K562 (cell line): ENCODE results near the gene ERCC6L. TPM values are rescaled to one million over a fixed set of nuclear protein-coding genes. Genes with fewer than 3 reads are reported as not detected.

Source experiments
- ATAC-seq: fragments of 200-7000 bp; cut with Tn5 transposase; 3 replicates; pipeline ENCODE4 v1.9.1; 2020; ENCODE audit warnings: moderate library complexity
- BruUV-seq: library from RNA; stranded (reverse); fragments of 400-500 nt; replicated peaks from 2 replicates; lab custom pipeline; 2021; lab: Mats Ljungman, UMichigan
- CTCF ChIA-PET: fragments of 300-600 bp; formaldehyde crosslinking; extraction: SDS; loops from one replicate; lab custom pipeline; 2021; ENCODE audit warnings: low intra/inter-chr PET ratio; lab: Yijun Ruan, JAX
- POLR2A ChIA-PET: fragments of 300-600, 350-650 bp; sonication (Branson Sonifier 250); formaldehyde crosslinking; extraction: SDS; loops from one replicate; lab custom pipeline; 2021; ENCODE audit warnings: antibody characterized with exemption, inconsistent platforms; lab: Yijun Ruan, JAX
- DNase-seq, 4 experiments: peaks; one replicate each; pipeline versions ENCODE4 v3.0.0 to v3.0.0-alpha.2; 2011 to 2018; ENCODE audit warnings: low spot score in 3 of 4, mixed read lengths in 3 of 4; ENCODE audit errors: extremely low read depth in 1 of 4
- FAIRE-seq: peaks from 2 replicates; lab custom pipeline; 2011; peaks lifted over from hg19 to GRCh38; lab: Jason Lieb, UNC
- H2AFZ ChIP-seq: 2 replicates; pipeline ENCODE4 v1.6.0; 2011; ENCODE audit warnings: low read depth, low read length, control low read depth, inconsistent platforms
- H3K27ac ChIP-seq: fragments of 200-600 bp; 3 replicates; pipeline ENCODE4 v1.8.0; 2011; ENCODE audit warnings: low read depth, mild to moderate bottlenecking, control low read depth, inconsistent platforms, low read length, moderate library complexity, mixed read lengths; ENCODE audit errors: extremely low read depth
- H3K27me3 ChIP-seq, 2 experiments: fragments of 300-600 bp in 1 of 2; 2 replicates in 1 of 2; 3 replicates in 1 of 2; pipeline versions ENCODE4 v1.6.0 to v1.8.0; 2011; ENCODE audit warnings: inconsistent platforms in 2 of 2, low read length in 2 of 2, mild to moderate bottlenecking in 1 of 2, mixed read lengths in 1 of 2, moderate library complexity in 1 of 2; ENCODE audit not compliant: control insufficient read depth in 2 of 2, insufficient read depth in 2 of 2
- H3K36me3 ChIP-seq: fragments of 300-600 bp; 3 replicates; pipeline ENCODE4 v1.8.0; 2011; ENCODE audit warnings: mild to moderate bottlenecking, low read length, inconsistent platforms; ENCODE audit not compliant: control insufficient read depth, insufficient read depth
- H3K4me1 ChIP-seq, 2 experiments: fragments of 200-600 bp in 1 of 2; replicated peaks in 1 of 2; 2 replicates in 1 of 2; 3 replicates in 1 of 2; pipeline versions ENCODE4 v1.5.1 to v1.8.0; 2011; ENCODE audit warnings: inconsistent platforms in 2 of 2, low read length in 2 of 2, mild to moderate bottlenecking in 1 of 2, mixed read lengths in 1 of 2, moderate library complexity in 1 of 2; ENCODE audit not compliant: control insufficient read depth in 2 of 2, insufficient read depth in 2 of 2
- H3K4me2 ChIP-seq: 2 replicates; pipeline ENCODE4 v1.6.1; 2011; ENCODE audit warnings: low read length, control low read depth, inconsistent platforms, mixed read lengths; ENCODE audit not compliant: insufficient read depth
- H3K4me3 ChIP-seq: fragments of 200-600 bp; sonication (generic), shearing (Covaris generic); 2 replicates; pipeline ENCODE4 v1.5.1; 2016; ENCODE audit warnings: control low read depth, inconsistent platforms
- H3K79me2 ChIP-seq: fragments of 200-600 bp; 3 replicates; pipeline ENCODE4 v1.8.0; 2011; ENCODE audit warnings: low read length, inconsistent platforms; ENCODE audit not compliant: control insufficient read depth, insufficient read depth
- H3K9ac ChIP-seq, 2 experiments: 2 replicates each; pipeline versions ENCODE4 v1.6.0 to v1.6.1; 2011; ENCODE audit warnings: low read depth in 2 of 2, low read length in 2 of 2, control low read depth in 1 of 2, inconsistent platforms in 1 of 2, mild to moderate bottlenecking in 1 of 2, mixed read lengths in 1 of 2; ENCODE audit not compliant: insufficient read depth in 1 of 2
- H3K9me1 ChIP-seq: one replicate; pipeline ENCODE4 v1.6.0; 2011; ENCODE audit warnings: inconsistent platforms, mild to moderate bottlenecking, low read length, moderate library complexity; ENCODE audit not compliant: control insufficient read depth, insufficient read depth
- H3K9me3 ChIP-seq: replicated peaks from 2 replicates; pipeline ENCODE4 v1.5.1; 2011; ENCODE audit warnings: low read depth, low read length, inconsistent platforms; ENCODE audit not compliant: control insufficient read depth, insufficient read depth
- H4K20me1 ChIP-seq: replicated peaks from 2 replicates; pipeline ENCODE4 v1.6.1; 2011; ENCODE audit warnings: low read length, inconsistent platforms, mixed read lengths; ENCODE audit not compliant: control insufficient read depth, insufficient read depth
- DACH1 ChIP-seq: fragments of 450-650 bp; IDR thresholded peaks from 2 replicates; pipeline ENCODE4 v1.6.1; 2018; ENCODE audit not compliant: partially characterized antibody
- DMBX1 ChIP-seq: fragments of 250-450 bp; sonication (Bioruptor Pico); IDR thresholded peaks from 2 replicates; pipeline ENCODE4 v1.8.0; 2022; ENCODE audit warnings: inconsistent platforms, mild to moderate bottlenecking, moderate library complexity, borderline replicate concordance
- GATA2 ChIP-seq: sonication (generic); formaldehyde crosslinking; IDR thresholded peaks from 2 replicates; pipeline ENCODE4 v1.4.0; 2020; ENCODE audit warnings: mild to moderate bottlenecking, missing genetic modification reagents
- HCFC1 ChIP-seq: IDR thresholded peaks from 2 replicates; pipeline ENCODE4 v1.6.1; 2012; ENCODE audit warnings: low read depth, low read length, improper control_type of control experiment
- HNRNPLL ChIP-seq: fragments of 200-400 bp; formaldehyde crosslinking; IDR thresholded peaks from 2 replicates; pipeline ENCODE4 v1.6.1; 2017; ENCODE audit warnings: low read length, low read depth, mild to moderate bottlenecking; ENCODE audit not compliant: poor library complexity, severe bottlenecking
- IFI16 ChIP-seq: fragments of 250-450 bp; sonication (Bioruptor Pico); IDR thresholded peaks from 2 replicates; pipeline ENCODE4 v2.1.2; 2022; ENCODE audit warnings: mild to moderate bottlenecking, inconsistent platforms
- KDM2B ChIP-seq: fragments of 250-450 bp; sonication (Bioruptor Pico); IDR thresholded peaks from 2 replicates; pipeline ENCODE4 v1.8.0; 2021; ENCODE audit warnings: mild to moderate bottlenecking, moderate library complexity
- PYGO2 ChIP-seq: fragments of 450-650 bp; IDR thresholded peaks from 2 replicates; pipeline ENCODE4 v1.6.1; 2016; ENCODE audit warnings: mild to moderate bottlenecking, missing genetic modification characterization, moderate library complexity, missing compliant biosample characterization
- VEZF1 ChIP-seq: fragments of 200-800 bp; sonication (Bioruptor generic); IDR thresholded peaks from 2 replicates; pipeline ENCODE4 v1.6.1; 2017; ENCODE audit warnings: missing genetic modification characterization, missing compliant biosample characterization
- ZFX ChIP-seq: sonication (generic); formaldehyde crosslinking; IDR thresholded peaks from 2 replicates; pipeline ENCODE4 v1.8.0; 2022; ENCODE audit warnings: mild to moderate bottlenecking, missing genetic modification reagents, moderate library complexity
- ZNF551 ChIP-seq: fragments of 250-450 bp; sonication (Bioruptor Pico); IDR thresholded peaks from 2 replicates; pipeline ENCODE4 v1.5.0; 2021; ENCODE audit warnings: mild to moderate bottlenecking, moderate library complexity
- ZNF668 ChIP-seq: fragments of 250-450 bp; sonication (Bioruptor Pico); IDR thresholded peaks from 2 replicates; pipeline ENCODE4 v1.8.0; 2022; ENCODE audit warnings: mild to moderate bottlenecking, inconsistent platforms
- ZNF717 ChIP-seq: fragments of 250-450 bp; sonication (Bioruptor Pico); IDR thresholded peaks from 2 replicates; pipeline ENCODE4 v1.5.0; 2021
- WGBS: fragments of 100-300 bp; shearing (Covaris generic); methylation state at CpG from one replicate; pipeline ENCODE4 v1.1.6; 2016; ENCODE audit warnings: low coverage, mixed read lengths; ENCODE audit not compliant: insufficient coverage; ENCODE audit errors: missing lambda C conversion rate; 5-methylcytosine and 5-hydroxymethylcytosine counted together
- in situ Hi-C: fragments of 300-500 bp; cut with MboI; formaldehyde crosslinking; loops from 4 replicates; pipeline ENCODE4 v1.15.0; 2018; ENCODE audit warnings: inconsistent platforms, mixed read lengths
- intact Hi-C: fragments of 100-400 bp; cut with micrococcal nuclease; formaldehyde crosslinking; loops from 2 replicates; pipeline ENCODE4 v1.14.2; 2022
- polyA plus RNA-seq, 8 experiments: library from polyadenylated mRNA; depleted of rRNA in 4 of 8; stranded (reverse) in 5 of 8; unstranded in 3 of 8; fragments of >200 nt; fragmentation: Nextera tagmentation in 2 of 8; fragmentation: Illumina TruSeq in 1 of 8; extraction: Ambion mirVana in 2 of 8; extraction: Trizol in 1 of 8; gene quantifications; 2 replicates each; pipeline versions ENCODE4 v1.2.1 to v1.2.3, GENCODE V29; 2011 to 2014; ENCODE audit warnings: inconsistent platforms in 1 of 8, missing spikeins in 1 of 8
- total RNA-seq, 7 experiments: library from RNA; depleted of rRNA in 6 of 7; stranded (reverse); fragments of >200 nt in 6 of 7; fragmentation: Illumina TruSeq in 2 of 7; extraction: Trizol in 2 of 7; gene quantifications; 2 replicates each; pipeline versions ENCODE4 v1.2.1 to v1.2.3, GENCODE V29; 2011 to 2021; ENCODE audit warnings: low replicate concordance in 1 of 7

The ERCC6L gene
- total and polyA plus RNA-seq, 9 of the 15 experiments (the other 6 are each of a cell fraction or from before 2014, with no cell fraction given) = 6.4 to 17.4 (median 11.9) TPM

GRCh38 chrX:72236841-72237240 is 2.0 kb downstream of the ERCC6L start:
- POLR2A ChIA-PET = no interaction called here
- H3K9me3 ChIP-seq = no peaks in the 10 kb centered on the region
- H4K20me1 ChIP-seq = no peaks in the 10 kb centered on the region
- no peaks in the 10 kb centered on the region for H3K27me3 ChIP-seq
- BruUV-seq = no TSS peak
- no peak overlapping the region for H2AFZ ChIP-seq
- no peak overlapping the region for H3K27ac ChIP-seq
- no peak for ATAC-seq
- FAIRE-seq = no peak
- intact Hi-C loops = no loop called here
- no peak for DNase-seq
- H3K4me3 ChIP-seq = no peak overlapping the region
- TF ChIP-seq DMBX1 (CRISPR knock-in tag) = no peak
- TF ChIP-seq ZNF551 (CRISPR knock-in tag) = no peak
- TF ChIP-seq VEZF1 (CRISPR knock-in tag) = no peak
- TF ChIP-seq HNRNPLL = no peak
- TF ChIP-seq IFI16 (CRISPR knock-in tag) = no peak
- TF ChIP-seq PYGO2 (tag) = no peak
- TF ChIP-seq ZFX (CRISPR knock-in tag) = no peak
- TF ChIP-seq KDM2B (CRISPR knock-in tag) = no peak
- TF ChIP-seq ZNF717 (CRISPR knock-in tag) = no peak
- no peak for TF ChIP-seq GATA2 (CRISPR knock-in tag)
- TF ChIP-seq ZNF668 (CRISPR knock-in tag) = no peak
- no peak for TF ChIP-seq DACH1
- TF ChIP-seq HCFC1 = no peak
- TF ChIP-seq, all 486 proteins: peak for 0
- CTCF ChIA-PET = no interaction called here
- Histone ChIP-seq H3K36me3 (peaks cover 23% of the 10 kb centered on the region), H3K9ac (no peak overlapping the region), H3K9me1 (no peaks in the 10 kb centered on the region), H3K4me1 (no peaks in the 10 kb centered on the region; a peak in 2 of 5 replicates), H3K79me2 (peaks cover 40% of the 10 kb centered on the region), H3K4me2 (no peak overlapping the region)
- WGBS = 47% methylated on average over 4 of the region's 4 CpGs
- in situ Hi-C loops = no loop called here
